Bronchial epithelial cell (primary cell): ENCODE results near the gene KIAA0232. TPM values are rescaled to one million over a fixed set of nuclear protein-coding genes. Genes with fewer than 3 reads are reported as not detected.
"Not testable (repeated sequence)": the region's sequence is repeated elsewhere in the genome, so short reads cannot be mapped to it uniquely, and the experiment has no call there.

Experiments
- DNase-seq: peaks from one replicate; pipeline ENCODE4 v3.0.0-alpha.2; 2010; ENCODE audit warnings: low read depth
- FAIRE-seq: peaks from 2 replicates; lab custom pipeline; 2011; peaks lifted over from hg19 to GRCh38; lab: Jason Lieb, UNC
- H3K27me3 ChIP-seq: 2 replicates; pipeline ENCODE4 v1.5.1; 2011; ENCODE audit warnings: low read length; ENCODE audit not compliant: control insufficient read depth, insufficient read depth
- H3K36me3 ChIP-seq: 2 replicates; pipeline ENCODE4 v1.5.1; 2011; ENCODE audit warnings: low read length; ENCODE audit not compliant: control insufficient read depth, insufficient read depth
- H3K4me3 ChIP-seq: 2 replicates; pipeline ENCODE4 v1.5.1; 2011; ENCODE audit warnings: mild to moderate bottlenecking, low read depth, low read length, control low read depth
- total RNA-seq: library from RNA; depleted of rRNA; stranded (reverse); fragments of >200 nt; gene quantifications from 2 replicates; pipeline ENCODE4 v1.2.1, GENCODE V29; 2014
- TF ChIP-seq, protein P1 (sequence below): IDR thresholded peaks from 2 replicates; pipeline ENCODE4 v1.5.1; 2011; ENCODE audit warnings: mild to moderate bottlenecking, moderate library complexity, low read length, control low read depth, inconsistent platforms; ENCODE audit not compliant: insufficient read depth, severe bottlenecking

Gene KIAA0232
- total RNA-seq, 1 donor from 2014 or later: 20.5 TPM

DNA sequence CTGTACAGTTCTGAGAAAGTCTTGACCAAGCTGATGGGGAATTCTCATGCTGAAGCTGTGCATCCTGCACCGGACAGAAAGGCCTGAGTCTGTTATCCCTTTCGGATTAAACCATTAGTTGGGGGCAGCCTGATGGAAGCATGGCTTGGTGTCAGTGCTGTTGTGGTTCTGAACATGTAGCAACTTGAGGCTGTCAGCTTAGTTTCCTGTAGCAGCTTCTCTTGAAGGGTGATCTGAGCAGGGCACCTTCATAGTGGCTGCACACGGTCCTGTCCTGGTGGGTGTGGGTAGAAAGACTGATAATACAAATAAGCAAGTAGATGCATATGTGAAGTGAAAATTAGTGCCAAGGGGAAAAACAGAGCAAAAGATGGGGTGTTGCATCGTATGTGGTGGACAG, 11.7 kb downstream of the KIAA0232 start:
- FAIRE-seq: no peak
- no peaks in the 10 kb centered on the region for H3K27me3 ChIP-seq
- no peak overlapping the region for H3K4me3 ChIP-seq
- H3K36me3 ChIP-seq: peaks cover 3% of the 10 kb centered on the region
- peak; percentile 66 for DNase-seq
- TF ChIP-seq, protein P1, sequence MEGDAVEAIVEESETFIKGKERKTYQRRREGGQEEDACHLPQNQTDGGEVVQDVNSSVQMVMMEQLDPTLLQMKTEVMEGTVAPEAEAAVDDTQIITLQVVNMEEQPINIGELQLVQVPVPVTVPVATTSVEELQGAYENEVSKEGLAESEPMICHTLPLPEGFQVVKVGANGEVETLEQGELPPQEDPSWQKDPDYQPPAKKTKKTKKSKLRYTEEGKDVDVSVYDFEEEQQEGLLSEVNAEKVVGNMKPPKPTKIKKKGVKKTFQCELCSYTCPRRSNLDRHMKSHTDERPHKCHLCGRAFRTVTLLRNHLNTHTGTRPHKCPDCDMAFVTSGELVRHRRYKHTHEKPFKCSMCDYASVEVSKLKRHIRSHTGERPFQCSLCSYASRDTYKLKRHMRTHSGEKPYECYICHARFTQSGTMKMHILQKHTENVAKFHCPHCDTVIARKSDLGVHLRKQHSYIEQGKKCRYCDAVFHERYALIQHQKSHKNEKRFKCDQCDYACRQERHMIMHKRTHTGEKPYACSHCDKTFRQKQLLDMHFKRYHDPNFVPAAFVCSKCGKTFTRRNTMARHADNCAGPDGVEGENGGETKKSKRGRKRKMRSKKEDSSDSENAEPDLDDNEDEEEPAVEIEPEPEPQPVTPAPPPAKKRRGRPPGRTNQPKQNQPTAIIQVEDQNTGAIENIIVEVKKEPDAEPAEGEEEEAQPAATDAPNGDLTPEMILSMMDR: no peak

GRCh38 chr4:6795821-6796220, 13.3 kb downstream of the KIAA0232 start:
- H3K36me3 ChIP-seq: peaks cover 3% of the 10 kb centered on the region

DNA sequence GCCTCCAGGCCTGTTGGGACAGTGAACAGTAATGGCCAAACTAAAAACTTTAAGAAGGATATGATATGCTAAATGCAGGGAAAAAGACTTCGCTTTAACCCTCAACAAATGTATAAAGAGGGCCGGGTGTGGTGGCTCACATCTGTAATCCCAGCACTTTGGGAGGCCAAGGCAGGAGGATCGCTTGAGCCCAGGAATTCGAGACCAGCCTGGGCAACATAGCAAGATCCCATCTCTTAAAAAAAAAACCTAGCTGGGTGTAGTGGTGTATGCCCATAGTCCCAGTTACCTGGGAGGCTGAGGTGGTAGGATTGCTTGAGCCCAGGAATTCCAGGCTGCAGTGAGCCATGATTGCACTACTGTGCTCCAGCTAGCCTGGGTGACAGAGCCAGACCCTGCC, 14.8 kb downstream of the KIAA0232 start:
- not testable (repeated sequence) for DNase-seq, FAIRE-seq, H3K36me3 ChIP-seq

More at GRCh38 chr4:6795821-6796220, 13.3 kb downstream of the KIAA0232 start:
- H3K27me3 ChIP-seq: no peaks in the 10 kb centered on the region
- TF ChIP-seq, protein P1: no peak
- no peak for FAIRE-seq
- H3K4me3 ChIP-seq: no peak overlapping the region
- no peak for DNase-seq

DNA sequence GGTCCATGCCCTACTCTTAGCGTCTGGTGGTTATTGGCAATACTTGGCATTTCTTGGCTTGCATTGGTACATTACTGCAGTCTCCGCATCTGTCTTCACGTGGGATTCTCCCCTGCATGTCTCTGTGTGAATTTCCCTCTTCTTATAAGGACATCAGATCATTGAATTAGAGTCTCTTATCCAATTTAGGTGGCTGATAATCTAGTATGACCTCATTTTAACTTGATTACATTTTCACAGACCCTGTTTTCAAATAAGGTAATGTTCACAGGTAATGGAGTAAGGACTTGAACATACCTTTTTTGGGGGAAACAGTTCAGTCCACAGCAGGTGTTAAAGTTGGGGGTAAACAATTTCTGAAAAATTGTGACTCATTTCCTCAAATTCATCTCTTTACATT, 16.6 kb downstream of the KIAA0232 start:
- H3K27me3 ChIP-seq: no peaks in the 10 kb centered on the region
- FAIRE-seq (no peak), DNase-seq (no peak)
- TF ChIP-seq, protein P1: no peak
- H3K36me3 ChIP-seq: peaks cover 5% of the 10 kb centered on the region
- no peak overlapping the region for H3K4me3 ChIP-seq

More for the DNA sequence above, 14.8 kb downstream of the KIAA0232 start:
- not testable (repeated sequence) for H3K27me3 ChIP-seq, H3K4me3 ChIP-seq

- no peak for DNase-seq
- peaks cover 5% of the 10 kb centered on the region for H3K36me3 ChIP-seq
- H3K4me3 ChIP-seq: no peak overlapping the region
- TF ChIP-seq, protein P1: no peak
- no peaks in the 10 kb centered on the region for H3K27me3 ChIP-seq
- FAIRE-seq: no peak
Observed at GRCh38 chr4:6802025-6802424, 19.5 kb downstream of the KIAA0232 start.

GRCh38 chr4:6802626-6803025, 20.1 kb downstream of the KIAA0232 start:
- FAIRE-seq: no peak
- H3K27me3 ChIP-seq: no peaks in the 10 kb centered on the region
- H3K4me3 ChIP-seq: no peak overlapping the region
- DNase-seq: no peak
- H3K36me3 ChIP-seq: peaks cover 3% of the 10 kb centered on the region
- TF ChIP-seq, protein P1: no peak
